Measurements from ENCODE around the gene HOMER1. TPM values are rescaled to one million over a fixed set of nuclear protein-coding genes. Genes with fewer than 3 reads are reported as not detected.
A peak's percentile ranks its signal among the peaks of the same experiment; 100 is the strongest.

The HOMER1 gene
- total RNA-seq, 2 donors from 2014 or later = 2.9 to 3.1 TPM

DNA sequence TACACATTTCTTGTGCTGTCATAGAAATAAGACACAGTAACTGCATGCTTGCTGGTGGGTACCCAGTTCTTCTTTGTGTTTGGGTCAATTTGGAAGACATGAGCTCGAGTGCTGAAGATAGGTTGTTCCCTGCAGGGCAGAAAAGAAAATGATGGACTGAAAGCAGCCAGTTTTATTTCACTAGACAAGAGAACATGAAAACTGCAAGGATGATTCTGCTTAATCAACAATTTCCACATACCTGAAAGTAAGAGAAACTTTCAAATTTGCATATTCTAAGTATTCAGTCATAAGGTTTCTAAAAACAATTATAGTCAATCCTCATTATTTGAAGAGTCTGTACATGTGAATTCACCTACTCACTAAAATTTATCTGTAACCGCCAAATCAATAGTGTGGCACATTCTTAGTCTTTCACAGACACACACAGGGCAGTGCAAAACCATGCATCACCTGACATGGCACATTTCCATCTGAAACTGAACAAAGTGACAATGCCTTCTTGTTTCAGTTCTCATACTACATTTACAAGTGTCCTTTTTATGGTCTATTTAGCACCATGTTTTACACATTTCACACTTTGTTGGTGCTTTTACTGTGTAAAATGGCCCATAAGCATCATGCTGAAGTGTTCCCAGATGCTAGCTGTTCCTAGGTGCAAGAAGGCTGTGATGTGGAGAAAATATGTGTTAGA is 56.9 kb downstream of the HOMER1 start:
- no peak for DNase-seq
- ATAC-seq = no peak
- intact Hi-C loops (cut with DNase I, micrococcal nuclease) = no loop called here

DNA sequence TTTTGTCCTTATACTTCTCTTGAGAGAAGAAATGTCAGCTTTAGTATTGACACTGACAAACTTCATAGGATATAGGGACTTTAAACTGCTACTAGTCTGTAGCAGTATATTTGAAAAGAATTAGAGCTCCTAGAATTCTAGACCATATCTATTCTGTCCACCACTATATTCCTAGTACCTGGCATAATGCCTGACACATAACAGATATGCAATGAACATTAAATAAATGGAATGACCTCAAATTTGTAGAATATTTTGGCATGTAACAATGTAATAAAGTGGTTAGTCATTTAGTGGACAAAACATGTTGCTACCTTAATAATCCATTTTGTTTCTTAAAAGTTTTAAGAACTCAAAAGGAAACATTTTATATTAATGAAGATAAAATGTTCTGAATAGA is 57.5 kb downstream of the HOMER1 start:
- no peak for ATAC-seq
- DNase-seq = no peak
- intact Hi-C loops (cut with DNase I, micrococcal nuclease) = no loop called here

DNA sequence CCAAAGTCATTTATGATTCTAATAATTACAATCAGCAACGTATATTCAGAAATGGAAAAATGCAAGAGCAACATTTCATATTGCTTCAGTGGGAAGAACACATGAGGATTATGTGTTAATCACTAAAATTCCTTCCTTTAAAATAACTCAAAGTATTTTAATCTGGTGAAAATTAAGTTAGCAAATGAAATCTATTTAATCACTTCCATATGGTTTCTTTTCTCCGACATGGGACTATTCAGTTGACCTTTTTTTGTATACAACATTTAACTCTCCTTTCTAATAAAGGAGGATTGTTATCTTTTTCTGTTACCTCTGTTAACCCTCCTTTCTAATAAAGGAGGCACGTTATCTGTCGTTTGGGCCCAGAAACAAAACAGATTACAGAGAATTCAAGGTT is 59.9 kb downstream of the HOMER1 start:
- intact Hi-C loops (cut with DNase I, micrococcal nuclease) = no loop called here
- DNase-seq = no peak

DNA sequence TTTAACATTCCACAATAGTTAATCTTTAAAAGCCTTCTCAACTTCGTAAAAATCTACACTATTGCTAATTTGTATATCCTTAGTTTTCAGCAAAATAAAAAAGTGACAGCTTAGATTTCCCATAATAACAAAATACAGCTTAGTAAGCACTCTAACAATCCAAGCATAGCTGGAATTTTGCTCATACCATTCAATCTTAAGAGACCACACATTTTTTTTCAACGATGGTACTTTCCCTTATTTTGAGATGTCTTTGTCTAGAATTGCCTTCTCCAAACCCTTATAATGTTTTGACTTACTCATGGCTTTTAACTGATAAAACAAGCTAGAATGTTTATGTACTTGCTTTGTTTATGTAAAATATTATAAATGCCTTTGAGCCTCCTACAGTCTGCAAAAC is 65.6 kb downstream of the HOMER1 start:
- ATAC-seq = no peak
- intact Hi-C loops (cut with DNase I, micrococcal nuclease) = no loop called here
- no peak for DNase-seq

More for the DNA sequence above, 59.9 kb downstream of the HOMER1 start:
- ATAC-seq = no peak

DNA sequence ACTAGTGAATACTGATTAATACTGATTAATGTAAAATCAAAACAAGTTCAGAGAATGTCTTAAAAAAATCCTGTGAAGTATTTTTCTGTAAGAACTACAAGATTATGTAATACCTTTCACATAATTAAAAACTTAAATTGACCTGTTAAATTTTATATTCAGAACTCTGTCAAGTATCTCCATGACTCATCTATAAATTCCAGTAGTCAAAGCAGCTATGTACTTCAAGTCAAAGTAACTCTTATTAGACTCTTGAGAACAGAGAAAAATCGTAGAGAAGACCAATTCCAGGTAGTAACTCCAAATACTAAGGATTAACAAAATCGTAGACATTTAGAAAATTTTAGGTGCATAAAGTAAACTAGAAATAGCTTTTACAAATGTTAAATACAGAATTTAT is 77.1 kb downstream of the HOMER1 start:
- intact Hi-C loops (cut with DNase I, micrococcal nuclease) = no loop called here
- ATAC-seq (no peak), DNase-seq (no peak)

DNA sequence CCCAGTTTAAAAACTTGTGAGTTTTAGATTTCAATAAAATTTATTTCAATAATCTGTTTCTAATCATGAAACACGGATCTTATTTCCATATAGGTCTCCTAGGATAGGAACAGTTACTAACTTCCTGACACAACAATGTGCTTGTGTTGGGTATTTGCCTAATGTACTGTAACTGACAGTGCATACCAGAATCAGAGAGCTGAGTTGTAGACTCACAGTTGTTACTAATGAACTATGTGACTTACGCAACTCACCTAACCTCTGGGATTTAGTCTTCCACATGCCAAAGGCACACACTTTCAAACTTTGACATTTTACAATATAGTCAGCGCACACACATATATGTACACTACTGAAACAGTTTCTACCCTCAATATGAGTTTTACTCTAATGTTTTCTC is 77.7 kb downstream of the HOMER1 start:
- intact Hi-C loops (cut with DNase I, micrococcal nuclease) = no loop called here
- no peak for ATAC-seq
- no peak for DNase-seq

DNA sequence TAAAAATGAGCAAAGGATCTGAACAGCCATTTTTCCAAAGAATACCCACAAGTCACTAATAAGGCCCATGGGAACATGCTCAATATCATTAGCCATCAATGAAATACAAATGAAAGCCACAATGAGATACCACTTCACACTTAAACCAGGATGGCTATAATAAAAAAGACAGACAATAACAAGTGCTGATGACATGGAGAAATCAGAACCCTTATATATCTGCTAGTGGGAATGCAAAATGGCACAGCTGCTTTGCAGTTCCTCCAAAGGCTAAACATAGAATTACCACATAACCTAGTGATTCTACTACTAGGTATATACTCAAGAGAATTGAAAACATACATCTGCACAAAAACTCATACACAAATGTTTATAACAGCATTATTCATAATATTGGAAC is 83.7 kb downstream of the HOMER1 start:
- DNase-seq = no peak
- intact Hi-C loops (cut with DNase I, micrococcal nuclease) = no loop called here
- no peak for ATAC-seq

DNA sequence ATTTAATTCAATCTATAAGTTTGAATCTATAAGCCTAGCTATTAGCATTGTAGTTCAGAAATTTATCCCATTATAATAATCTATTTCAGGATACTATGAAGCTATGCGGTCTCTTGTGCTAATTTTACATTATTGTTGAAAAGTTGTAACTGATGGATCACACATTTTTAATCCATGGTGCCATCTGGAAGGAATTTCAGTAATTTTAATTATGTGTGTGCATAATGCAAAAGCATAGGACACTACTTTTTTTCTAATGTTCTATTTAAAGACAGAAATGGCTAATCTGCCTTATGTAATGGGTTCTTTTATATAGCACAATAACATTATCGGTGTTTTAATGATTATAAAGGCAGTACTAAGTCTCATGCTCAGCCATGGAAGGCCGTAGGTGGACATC is 90.6 kb downstream of the HOMER1 start:
- no peak for ATAC-seq
- DNase-seq = no peak
- intact Hi-C loops (cut with DNase I, micrococcal nuclease) = no loop called here

DNA sequence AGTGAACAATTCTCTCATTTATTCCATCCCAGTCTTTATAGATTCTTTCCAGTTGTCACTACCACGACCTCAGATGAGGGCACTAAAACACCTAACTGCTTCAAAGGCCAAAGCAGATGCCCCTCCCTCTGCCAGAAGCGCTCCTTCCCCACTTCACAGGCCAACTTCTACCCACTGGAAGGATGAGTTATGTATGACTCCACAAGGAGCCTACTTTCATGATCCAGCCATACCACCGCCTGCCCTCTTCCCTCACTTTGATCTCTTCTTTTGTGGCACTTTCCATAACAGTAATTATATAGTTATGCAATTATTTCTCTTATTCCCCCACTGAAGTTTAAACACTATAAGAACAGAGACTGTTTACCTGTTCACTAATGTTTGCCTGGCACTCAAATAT is 93.7 kb downstream of the HOMER1 start:
- intact Hi-C loops (cut with DNase I, micrococcal nuclease) = no loop called here
- no peak for DNase-seq
- no peak for ATAC-seq

DNA sequence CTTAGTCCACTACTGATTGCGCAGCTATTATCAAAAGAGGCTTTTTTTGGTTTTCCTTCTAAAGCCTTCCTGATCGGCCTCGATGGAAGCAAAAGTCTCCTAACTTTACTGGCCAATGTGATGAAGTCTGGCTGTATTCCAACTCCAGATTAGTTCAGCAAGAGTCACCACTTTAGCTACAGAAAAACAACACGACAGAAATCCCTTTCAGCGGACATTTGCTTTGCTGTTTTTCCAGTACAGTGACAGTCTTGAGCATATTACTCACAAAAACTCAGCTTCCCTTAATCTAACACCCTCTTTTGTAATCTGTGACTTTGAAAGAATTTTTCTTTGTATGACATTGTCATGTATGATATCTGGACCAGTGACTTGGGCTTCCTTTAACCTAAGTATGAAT is 95.7 kb downstream of the HOMER1 start:
- DNase-seq = no peak
- intact Hi-C loops (cut with DNase I, micrococcal nuclease) = no loop called here
- ATAC-seq = no peak

DNA sequence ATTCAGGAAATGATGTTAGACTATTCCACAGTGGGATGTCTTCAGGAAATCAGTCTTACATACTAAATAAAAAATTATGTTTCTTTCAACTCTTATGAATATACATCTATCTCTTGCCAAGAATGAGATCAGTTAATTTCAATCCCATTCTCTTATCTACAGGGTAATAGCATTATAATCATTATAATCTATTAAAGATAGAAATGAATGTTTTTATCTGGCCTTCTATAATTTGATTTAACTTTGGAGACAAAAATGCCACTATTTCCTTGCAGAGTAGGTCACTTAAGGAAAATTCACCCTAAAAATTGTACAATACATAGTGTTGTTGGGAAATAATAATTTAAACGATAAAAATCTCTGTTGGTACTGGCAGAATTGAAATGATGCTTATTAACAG is 96.4 kb downstream of the HOMER1 start:
- DNase-seq (no peak), ATAC-seq (no peak)
- intact Hi-C loops (cut with DNase I, micrococcal nuclease) = no loop called here

DNA sequence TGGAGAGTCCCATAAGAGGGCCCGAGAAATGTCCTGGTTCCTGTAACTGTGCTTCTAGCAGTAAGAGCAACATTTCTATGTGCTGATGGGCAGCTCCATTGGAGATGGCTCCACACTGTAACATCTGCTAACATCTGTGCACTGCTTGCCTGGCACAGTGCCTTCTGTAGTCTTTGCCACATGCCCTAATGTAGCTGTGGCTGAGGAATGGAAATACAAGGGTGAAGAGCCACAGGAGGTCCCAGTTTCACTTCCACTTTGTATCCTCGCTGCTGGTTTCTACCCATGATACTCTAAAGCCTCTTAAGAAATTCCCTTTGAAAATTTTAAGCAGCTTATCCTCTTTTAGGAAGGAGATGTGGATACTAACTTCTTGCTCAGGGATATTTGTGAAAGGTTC is 97.4 kb downstream of the HOMER1 start:
- DNase-seq (peak; percentile 20 to 33), ATAC-seq (no peak)
- intact Hi-C loops (cut with DNase I, micrococcal nuclease) = no loop called here

DNA sequence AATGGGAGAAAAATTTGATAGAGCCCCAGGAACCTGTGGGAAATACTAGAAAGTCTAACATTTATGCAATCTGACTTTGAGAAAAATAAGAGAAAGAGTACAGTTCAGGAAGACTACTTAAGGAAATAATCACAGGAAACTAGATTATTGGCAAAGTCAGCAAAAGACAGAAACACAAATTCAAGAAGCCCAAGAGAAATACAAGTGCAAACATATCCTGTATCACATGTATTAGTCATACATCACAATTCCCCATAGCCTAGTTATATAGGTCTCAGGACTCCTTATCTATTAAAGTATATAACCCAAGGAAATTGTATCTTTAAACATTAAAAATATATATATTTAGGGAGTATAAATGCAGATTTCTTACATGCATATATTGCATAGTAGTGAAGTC is 100.8 kb downstream of the HOMER1 start:
- intact Hi-C loops (cut with DNase I, micrococcal nuclease) = no loop called here
- ATAC-seq (no peak), DNase-seq (no peak)

DNA sequence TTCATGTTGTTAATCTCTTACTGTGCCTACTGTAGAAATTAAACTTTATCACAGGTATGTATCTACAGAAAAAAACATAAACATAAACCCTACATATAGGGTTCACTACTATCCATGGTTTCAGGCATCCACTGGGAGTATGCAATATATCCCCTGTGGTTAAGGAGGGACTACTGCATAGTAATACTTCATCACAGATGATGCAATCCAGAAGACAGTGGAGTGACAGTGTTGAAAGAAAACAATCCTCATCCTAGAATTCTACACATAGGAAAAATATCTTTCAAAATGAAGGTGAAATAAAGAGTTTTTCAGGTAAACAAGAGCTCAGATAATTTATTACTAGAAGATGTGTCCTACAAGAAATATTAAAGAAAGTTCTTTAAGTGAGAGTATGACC is 105.9 kb downstream of the HOMER1 start:
- intact Hi-C loops (cut with DNase I, micrococcal nuclease) = no loop called here

DNA sequence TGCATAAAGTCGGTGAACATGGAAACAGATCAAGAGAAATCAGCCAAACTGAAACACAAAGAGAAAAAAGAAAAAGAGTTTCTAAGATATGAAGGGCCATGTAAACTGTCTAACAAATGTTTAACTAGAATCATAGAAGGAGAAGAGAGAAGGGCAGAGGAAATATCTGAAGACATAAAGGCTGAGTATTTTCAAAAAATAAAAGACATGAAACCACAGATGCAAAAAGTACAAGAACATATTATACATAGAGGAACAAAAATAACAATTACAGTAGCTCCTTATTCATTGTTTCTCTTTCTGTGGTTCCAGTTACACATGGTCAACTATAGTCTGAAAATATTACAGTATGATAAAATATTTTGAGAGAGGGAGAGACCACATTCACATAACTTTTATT is 106.3 kb downstream of the HOMER1 start:
- no peak for DNase-seq
- intact Hi-C loops (cut with DNase I, micrococcal nuclease) = no loop called here
- no peak for ATAC-seq

More for the DNA sequence above, 105.9 kb downstream of the HOMER1 start:
- ATAC-seq = no peak
- no peak for DNase-seq

DNA sequence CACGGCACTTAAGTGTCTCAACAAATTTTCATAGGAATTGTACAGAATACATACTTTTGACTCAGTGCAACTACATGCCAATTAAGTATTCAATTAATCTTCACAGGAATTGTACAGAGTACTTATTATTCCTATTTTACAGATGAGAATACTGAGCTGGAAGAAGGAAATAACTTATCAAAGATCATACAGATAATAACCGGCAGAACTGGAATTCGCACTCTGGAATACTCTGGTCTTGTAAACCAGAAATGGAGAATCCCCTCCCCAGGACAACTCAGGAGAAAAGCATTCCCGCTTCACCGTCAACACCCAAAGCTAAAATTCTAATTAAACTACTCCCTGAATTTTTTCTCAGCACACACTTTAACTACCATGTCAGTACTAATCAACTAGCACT is 112.7 kb downstream of the HOMER1 start:
- no peak for ATAC-seq
- DNase-seq = no peak
- intact Hi-C loops (cut with DNase I, micrococcal nuclease) = no loop called here

DNA sequence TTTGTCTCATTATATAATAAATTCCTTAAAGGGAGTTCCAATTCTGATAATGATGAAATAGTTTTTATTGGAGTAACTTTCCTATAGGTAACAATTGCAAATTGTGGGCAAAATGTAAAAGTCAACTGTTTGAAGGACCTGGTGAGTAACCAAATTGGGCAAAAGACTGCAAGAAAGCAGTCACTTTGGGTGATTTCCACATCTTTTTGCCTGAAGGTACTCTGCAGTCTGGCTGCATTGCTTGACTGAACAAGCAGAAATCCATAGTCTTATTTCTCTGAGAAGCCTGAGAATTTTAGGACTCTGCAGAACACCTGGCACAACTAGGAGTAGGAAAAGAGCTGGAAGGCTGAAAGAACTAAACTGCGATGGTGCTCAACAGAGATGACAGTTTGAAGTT is 114.9 kb downstream of the HOMER1 start:
- DNase-seq (no peak), ATAC-seq (no peak)
- intact Hi-C loops (cut with DNase I, micrococcal nuclease) = no loop called here

DNA sequence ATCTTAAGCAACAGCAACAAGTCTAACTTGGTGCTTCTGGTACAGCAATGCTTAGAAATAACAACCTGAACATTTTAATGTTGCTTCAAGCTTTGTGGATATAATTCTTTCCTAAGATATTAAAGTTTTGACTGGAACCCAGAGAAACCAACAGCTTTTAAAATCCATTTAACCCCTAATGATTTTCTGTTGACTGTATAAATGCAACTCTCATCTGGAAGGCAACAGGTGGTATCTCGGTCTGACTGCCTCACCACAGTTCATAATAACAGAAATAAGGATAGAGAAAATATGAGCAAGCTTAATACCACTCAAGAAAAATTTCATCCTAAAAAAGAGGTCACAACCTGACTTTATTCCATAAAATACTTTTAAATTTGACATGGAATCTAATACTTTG is 116.9 kb downstream of the HOMER1 start:
- DNase-seq = no peak
- no peak for ATAC-seq
- intact Hi-C loops (cut with DNase I, micrococcal nuclease) = no loop called here

DNA sequence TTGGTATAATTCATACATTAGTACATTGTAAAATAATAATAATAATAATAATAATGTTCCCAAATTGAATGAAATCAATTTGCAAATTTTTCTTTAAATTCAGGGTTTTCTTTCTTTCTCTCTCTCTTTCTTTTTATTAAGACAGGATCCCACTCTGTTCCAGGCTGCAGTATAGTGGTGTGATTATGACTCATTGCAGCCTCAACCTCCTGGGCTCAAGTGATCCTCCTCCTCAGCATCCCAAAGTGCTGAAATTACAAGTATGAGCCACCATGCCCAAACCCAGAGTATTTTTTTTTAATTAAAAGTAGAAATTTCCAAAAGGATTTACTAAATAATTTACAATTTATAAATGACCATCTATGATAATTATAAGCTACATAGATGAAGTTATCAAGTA is 117.7 kb downstream of the HOMER1 start:
- ATAC-seq (no peak), DNase-seq (no peak)
- intact Hi-C loops (cut with DNase I, micrococcal nuclease) = no loop called here

DNA sequence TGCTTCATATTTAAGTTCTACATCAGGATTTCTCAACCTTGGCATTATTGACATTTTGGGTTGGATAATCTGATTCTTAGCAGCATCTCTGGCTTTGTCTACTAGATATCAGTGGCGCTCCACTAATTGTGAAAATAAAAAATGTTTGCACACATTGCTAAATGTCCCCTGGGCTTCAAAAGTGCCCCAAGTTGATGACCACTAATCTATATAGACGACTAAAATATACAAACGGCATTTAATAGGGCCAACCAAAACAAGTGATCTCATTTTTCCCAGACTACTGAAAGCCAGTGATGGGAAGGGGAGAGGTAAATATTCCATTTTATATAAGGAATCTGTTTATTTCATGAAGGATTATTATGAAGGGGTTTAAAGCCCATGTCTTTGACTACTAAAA is 118.6 kb downstream of the HOMER1 start:
- DNase-seq (no peak), ATAC-seq (no peak)
- intact Hi-C loops (cut with DNase I, micrococcal nuclease) = no loop called here

DNA sequence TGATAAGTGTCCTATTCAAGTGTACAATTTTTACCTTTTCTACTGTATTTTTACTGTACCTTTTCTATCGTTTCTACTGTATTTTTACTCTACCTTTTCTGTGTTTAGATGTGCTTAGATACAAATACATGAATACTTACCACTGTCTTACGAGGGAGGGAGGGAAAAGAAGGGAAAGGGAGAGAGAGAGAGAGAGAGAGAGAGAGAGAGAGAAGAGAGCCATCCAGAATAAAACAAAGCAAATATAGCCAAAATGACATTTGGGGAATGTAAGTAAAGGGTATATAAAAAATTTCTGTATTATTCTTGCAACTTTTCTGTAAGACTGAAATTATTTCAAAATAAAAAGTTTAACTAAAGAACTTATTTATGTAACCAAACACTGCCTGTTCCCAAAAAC is 121.2 kb downstream of the HOMER1 start:
- DNase-seq (no peak), ATAC-seq (no peak)
- intact Hi-C loops (cut with DNase I, micrococcal nuclease) = no loop called here

DNA sequence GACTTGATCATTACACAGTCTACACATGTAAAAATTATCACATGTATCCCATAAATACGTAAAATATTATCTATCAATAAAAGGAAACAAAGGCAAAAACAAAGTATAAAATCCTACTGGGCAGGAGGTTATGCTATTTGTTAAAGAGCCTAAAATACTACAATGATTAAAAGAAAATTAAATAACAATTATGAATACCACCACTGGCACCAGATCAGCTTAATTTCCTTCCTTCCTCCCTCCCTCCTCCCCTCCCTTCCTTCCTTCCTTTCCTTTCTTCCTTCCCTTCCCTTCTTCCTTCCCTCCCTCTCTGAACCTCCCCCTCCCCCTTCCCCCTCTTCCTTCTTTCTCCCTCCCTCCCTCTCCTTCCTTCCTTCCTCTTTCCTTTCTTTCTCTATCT is 127.3 kb downstream of the HOMER1 start:
- ATAC-seq (no peak), DNase-seq (no peak)
- intact Hi-C loops (cut with DNase I, micrococcal nuclease) = no loop called here

All from left colon (tissue), 2 donors.